ENCODE results near the gene SMAD2.
"Not testable (repeated sequence)": the region's sequence is repeated elsewhere in the genome, so short reads cannot be mapped to it uniquely, and the experiment has no call there.

SMAD2 gene

GRCh38 chr18:47930199-47930930, at the start of gene SMAD2:
Gene SMAD2 (minus strand): TSS chr18:47930659. CDS start chr18:47896756, 33,903 bp downstream.
- peak; percentile 72 to 83 for DNase-seq

GRCh38 chr18:47979611-47980200, 49.2 kb upstream of the SMAD2 start:
- no peak for DNase-seq

- DNase-seq, result no peak
Observed at GRCh38 chr18:47978603-47979002, 48.1 kb upstream of the SMAD2 start.

GRCh38 chr18:47978141-47978540, 47.7 kb upstream of the SMAD2 start:
- DNase-seq, result no peak

GRCh38 chr18:47975701-47976100, 45.2 kb upstream of the SMAD2 start:
- DNase-seq, result no peak

GRCh38 chr18:47975105-47975504, 44.6 kb upstream of the SMAD2 start:
- DNase-seq, result no peak

- DNase-seq, result peak in 1 of 2 donors; percentile 27
Observed at GRCh38 chr18:47970664-47971531, 40.4 kb upstream of the SMAD2 start.

- DNase-seq, result no peak
Observed at GRCh38 chr18:47969816-47970215, 39.4 kb upstream of the SMAD2 start.

GRCh38 chr18:47968721-47969120, 38.3 kb upstream of the SMAD2 start:
- DNase-seq, result no peak

GRCh38 chr18:47968006-47968676, 37.7 kb upstream of the SMAD2 start:
- DNase-seq, result no peak

GRCh38 chr18:47964053-47964452, 33.6 kb upstream of the SMAD2 start:
- no peak for DNase-seq

- not testable (repeated sequence) for DNase-seq
Observed at GRCh38 chr18:47961003-47961402, 30.5 kb upstream of the SMAD2 start.

- peak; percentile 39 to 53 for DNase-seq
Observed at GRCh38 chr18:47953471-47953931, 23.0 kb upstream of the SMAD2 start.

- no peak for DNase-seq
Observed at GRCh38 chr18:47950511-47950910, 20.1 kb upstream of the SMAD2 start.

- no peak for DNase-seq
Observed at GRCh38 chr18:47949202-47949601, 18.7 kb upstream of the SMAD2 start.

- DNase-seq, result no peak
Observed at GRCh38 chr18:47946889-47947288, 16.4 kb upstream of the SMAD2 start.

GRCh38 chr18:47944972-47945852, 14.8 kb upstream of the SMAD2 start:
- no peak for DNase-seq

GRCh38 chr18:47936952-47937351, 6.5 kb upstream of the SMAD2 start:
- no peak for DNase-seq

GRCh38 chr18:47935321-47936055, 5.0 kb upstream of the SMAD2 start:
- no peak for DNase-seq

- DNase-seq, result peak in 1 of 2 donors; percentile 31
Observed at GRCh38 chr18:47932603-47933002, 2.1 kb upstream of the SMAD2 start.

GRCh38 chr18:47932190-47932589, 1.7 kb upstream of the SMAD2 start:
- no peak for DNase-seq

Measured in CD4-positive, alpha-beta T cell treated with Interleukin-4 for 1 hour (primary cell).